ENCODE results near the gene LAMA2.
"Not testable (repeated sequence)": the region's sequence is repeated elsewhere in the genome, so short reads cannot be mapped to it uniquely, and the experiment has no call there.

LAMA2 gene

DNA sequence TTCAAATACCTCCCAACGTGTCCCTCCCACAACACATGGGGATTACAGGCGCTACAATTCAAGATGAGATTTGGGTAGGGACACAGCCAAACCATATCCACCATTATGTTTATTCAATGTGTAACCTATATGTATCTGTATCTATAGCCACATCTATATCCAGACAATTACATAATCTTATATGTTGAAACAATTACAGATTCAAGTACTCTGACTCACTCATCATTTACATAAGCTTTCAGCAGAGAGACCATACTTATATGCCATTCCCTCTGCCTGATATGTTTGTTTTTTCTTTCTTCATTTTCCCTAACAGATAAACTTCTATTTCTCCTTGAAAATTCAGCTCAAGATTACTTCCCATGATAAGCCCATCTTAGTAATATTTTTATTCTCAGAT, 163.6 kb downstream of the LAMA2 start:
- no peak overlapping the region for H3K4me3 ChIP-seq (ENCODE audit: low read depth, low read length, poor library complexity, severe bottlenecking)
- H3K27ac ChIP-seq (ENCODE audit: low read depth, low read length, poor library complexity, severe bottlenecking) = no peak overlapping the region
- H3K36me3 ChIP-seq (ENCODE audit: insufficient read depth, low read length) = no peaks in the 10 kb centered on the region
- no peaks in the 10 kb centered on the region for H3F3A ChIP-seq (ENCODE audit: insufficient read depth, low read length)
- TF ChIP-seq, protein P1, sequence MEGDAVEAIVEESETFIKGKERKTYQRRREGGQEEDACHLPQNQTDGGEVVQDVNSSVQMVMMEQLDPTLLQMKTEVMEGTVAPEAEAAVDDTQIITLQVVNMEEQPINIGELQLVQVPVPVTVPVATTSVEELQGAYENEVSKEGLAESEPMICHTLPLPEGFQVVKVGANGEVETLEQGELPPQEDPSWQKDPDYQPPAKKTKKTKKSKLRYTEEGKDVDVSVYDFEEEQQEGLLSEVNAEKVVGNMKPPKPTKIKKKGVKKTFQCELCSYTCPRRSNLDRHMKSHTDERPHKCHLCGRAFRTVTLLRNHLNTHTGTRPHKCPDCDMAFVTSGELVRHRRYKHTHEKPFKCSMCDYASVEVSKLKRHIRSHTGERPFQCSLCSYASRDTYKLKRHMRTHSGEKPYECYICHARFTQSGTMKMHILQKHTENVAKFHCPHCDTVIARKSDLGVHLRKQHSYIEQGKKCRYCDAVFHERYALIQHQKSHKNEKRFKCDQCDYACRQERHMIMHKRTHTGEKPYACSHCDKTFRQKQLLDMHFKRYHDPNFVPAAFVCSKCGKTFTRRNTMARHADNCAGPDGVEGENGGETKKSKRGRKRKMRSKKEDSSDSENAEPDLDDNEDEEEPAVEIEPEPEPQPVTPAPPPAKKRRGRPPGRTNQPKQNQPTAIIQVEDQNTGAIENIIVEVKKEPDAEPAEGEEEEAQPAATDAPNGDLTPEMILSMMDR (IDR thresholded peaks at IDR 0.05; ENCODE audit: low read length) = no peak
- no peaks in the 10 kb centered on the region for H3K79me2 ChIP-seq (ENCODE audit: insufficient read depth, low read length)
- H4K20me1 ChIP-seq (ENCODE audit: insufficient read depth, low read length) = no peaks in the 10 kb centered on the region
- H3K4me2 ChIP-seq (ENCODE audit: low read length) = no peak overlapping the region
- no peak overlapping the region for H3K9ac ChIP-seq (ENCODE audit: low read length)
- H3K27me3 ChIP-seq (ENCODE audit: insufficient read depth, low read length) = no peaks in the 10 kb centered on the region
- H3K4me1 ChIP-seq (ENCODE audit: insufficient read depth, low read length, severe bottlenecking) = no peaks in the 10 kb centered on the region
- H2AFZ ChIP-seq (ENCODE audit: low read length) = no peak overlapping the region
- H3K9me3 ChIP-seq (ENCODE audit: low read length) = no peaks in the 10 kb centered on the region
- no peaks in the 10 kb centered on the region for H3K9me2 ChIP-seq (ENCODE audit: low read depth, low read length)

DNA sequence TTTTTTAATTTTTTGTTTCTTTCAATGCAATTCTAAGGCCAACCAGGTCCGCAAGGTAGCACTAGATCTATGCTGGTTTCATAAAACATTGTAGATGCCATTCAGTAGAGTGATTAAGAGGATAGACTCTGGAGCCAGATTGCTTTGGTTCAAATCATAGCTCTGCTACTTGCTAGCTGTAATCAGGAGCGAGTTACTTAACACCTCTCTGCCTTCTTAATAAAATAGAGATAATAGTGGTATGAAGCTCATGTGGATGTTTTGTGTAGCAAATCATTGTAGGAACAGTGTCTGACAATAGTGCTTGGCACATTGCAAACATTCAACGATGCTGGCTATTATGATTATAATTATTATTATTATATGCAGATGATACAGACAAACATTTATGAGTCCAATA, 164.9 kb downstream of the LAMA2 start:
- no peak overlapping the region for H3K27ac ChIP-seq (ENCODE audit: low read depth, low read length, poor library complexity, severe bottlenecking)

GRCh38 chr6:129050086-129050485, 167.1 kb downstream of the LAMA2 start:
- no peak overlapping the region for H3K4me2 ChIP-seq (ENCODE audit: low read length)
- H3K9me3 ChIP-seq (ENCODE audit: low read length) = no peaks in the 10 kb centered on the region
- H2AFZ ChIP-seq (ENCODE audit: low read length) = no peak overlapping the region
- H3K36me3 ChIP-seq (ENCODE audit: insufficient read depth, low read length) = no peaks in the 10 kb centered on the region
- no peaks in the 10 kb centered on the region for H4K20me1 ChIP-seq (ENCODE audit: insufficient read depth, low read length)
- no peak overlapping the region for H3K9ac ChIP-seq (ENCODE audit: low read length)
- H3F3A ChIP-seq (ENCODE audit: insufficient read depth, low read length) = no peaks in the 10 kb centered on the region
- no peak overlapping the region for H3K4me3 ChIP-seq (ENCODE audit: low read depth, low read length, poor library complexity, severe bottlenecking)
- H3K9me2 ChIP-seq (ENCODE audit: low read depth, low read length) = no peaks in the 10 kb centered on the region
- no peaks in the 10 kb centered on the region for H3K79me2 ChIP-seq (ENCODE audit: insufficient read depth, low read length)
- no peaks in the 10 kb centered on the region for H3K27me3 ChIP-seq (ENCODE audit: insufficient read depth, low read length)
- H3K27ac ChIP-seq (ENCODE audit: low read depth, low read length, poor library complexity, severe bottlenecking) = no peak overlapping the region
- TF ChIP-seq, protein P1 (IDR thresholded peaks at IDR 0.05; ENCODE audit: low read length) = no peak
- TF ChIP-seq EZH2 (IDR thresholded peaks at IDR 0.05; ENCODE audit: borderline replicate concordance, low read length) = no peak
- no peaks in the 10 kb centered on the region for H3K4me1 ChIP-seq (ENCODE audit: insufficient read depth, low read length, severe bottlenecking)

More for the DNA sequence above, 164.9 kb downstream of the LAMA2 start:
- H2AFZ ChIP-seq (ENCODE audit: low read length) = no peak overlapping the region
- no peaks in the 10 kb centered on the region for H3K9me3 ChIP-seq (ENCODE audit: low read length)
- no peak overlapping the region for H3K9ac ChIP-seq (ENCODE audit: low read length)
- no peaks in the 10 kb centered on the region for H3K27me3 ChIP-seq (ENCODE audit: insufficient read depth, low read length)
- H3K9me2 ChIP-seq (ENCODE audit: low read depth, low read length) = no peaks in the 10 kb centered on the region
- no peaks in the 10 kb centered on the region for H3K4me1 ChIP-seq (ENCODE audit: insufficient read depth, low read length, severe bottlenecking)
- no peaks in the 10 kb centered on the region for H3K79me2 ChIP-seq (ENCODE audit: insufficient read depth, low read length)
- H3F3A ChIP-seq (ENCODE audit: insufficient read depth, low read length) = no peaks in the 10 kb centered on the region
- H3K4me3 ChIP-seq (ENCODE audit: low read depth, low read length, poor library complexity, severe bottlenecking) = no peak overlapping the region
- H3K36me3 ChIP-seq (ENCODE audit: insufficient read depth, low read length) = no peaks in the 10 kb centered on the region
- no peak for TF ChIP-seq EZH2 (IDR thresholded peaks at IDR 0.05; ENCODE audit: borderline replicate concordance, low read length)
- TF ChIP-seq, protein P1 (IDR thresholded peaks at IDR 0.05; ENCODE audit: low read length) = no peak
- no peaks in the 10 kb centered on the region for H4K20me1 ChIP-seq (ENCODE audit: insufficient read depth, low read length)
- H3K4me2 ChIP-seq (ENCODE audit: low read length) = no peak overlapping the region

DNA sequence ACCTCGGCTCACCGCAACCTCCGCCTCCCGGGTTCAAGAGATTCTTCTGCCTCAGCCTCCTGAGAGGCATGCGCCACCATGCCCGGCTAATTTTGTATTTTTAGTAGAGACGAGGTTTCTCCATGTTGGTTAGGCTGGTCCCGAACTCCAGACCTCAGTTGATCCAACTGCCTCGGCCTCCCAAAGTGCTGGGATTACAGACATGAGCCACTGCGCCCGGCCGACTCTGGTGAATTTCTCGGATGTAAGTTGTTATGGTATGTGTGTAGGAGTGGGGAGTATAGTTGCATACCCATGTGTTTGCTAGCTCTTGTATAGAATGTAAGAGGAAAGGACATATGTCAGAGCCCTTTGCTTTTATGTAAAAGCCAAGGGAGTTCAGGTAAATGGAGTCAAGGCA, 170.2 kb downstream of the LAMA2 start:
- H3K9ac ChIP-seq (ENCODE audit: low read length); H3K79me2 ChIP-seq (ENCODE audit: insufficient read depth, low read length); H4K20me1 ChIP-seq (ENCODE audit: insufficient read depth, low read length); H3K4me3 ChIP-seq (ENCODE audit: low read depth, low read length, poor library complexity, severe bottlenecking); H3K27me3 ChIP-seq (ENCODE audit: insufficient read depth, low read length); H3F3A ChIP-seq (ENCODE audit: insufficient read depth, low read length); H3K4me1 ChIP-seq (ENCODE audit: insufficient read depth, low read length, severe bottlenecking); H3K9me2 ChIP-seq (ENCODE audit: low read depth, low read length); H3K36me3 ChIP-seq (ENCODE audit: insufficient read depth, low read length); H3K4me2 ChIP-seq (ENCODE audit: low read length); H3K9me3 ChIP-seq (ENCODE audit: low read length); H2AFZ ChIP-seq (ENCODE audit: low read length); H3K27ac ChIP-seq (ENCODE audit: low read depth, low read length, poor library complexity, severe bottlenecking): not testable (repeated sequence)
